HFF-Myc (cell line): ENCODE results near the gene DIP2A.

Experiments
- DNase-seq: peaks from one replicate; pipeline ENCODE4 v3.0.0-alpha.2; 2011; ENCODE audit warnings: low read depth; ENCODE audit errors: extremely low read depth
- H3K4me3 ChIP-seq: replicated peaks from 2 replicates; pipeline ENCODE4 v1.5.1; 2011; ENCODE audit warnings: low read depth, mild to moderate bottlenecking, control low read depth, low read length
- TF ChIP-seq, protein P1 (sequence below): IDR thresholded peaks from 2 replicates; pipeline ENCODE4 v1.5.1; 2012; ENCODE audit warnings: mild to moderate bottlenecking, low read depth, low read length, control low read depth; ENCODE audit errors: missing control alignments

The DIP2A gene

DNA sequence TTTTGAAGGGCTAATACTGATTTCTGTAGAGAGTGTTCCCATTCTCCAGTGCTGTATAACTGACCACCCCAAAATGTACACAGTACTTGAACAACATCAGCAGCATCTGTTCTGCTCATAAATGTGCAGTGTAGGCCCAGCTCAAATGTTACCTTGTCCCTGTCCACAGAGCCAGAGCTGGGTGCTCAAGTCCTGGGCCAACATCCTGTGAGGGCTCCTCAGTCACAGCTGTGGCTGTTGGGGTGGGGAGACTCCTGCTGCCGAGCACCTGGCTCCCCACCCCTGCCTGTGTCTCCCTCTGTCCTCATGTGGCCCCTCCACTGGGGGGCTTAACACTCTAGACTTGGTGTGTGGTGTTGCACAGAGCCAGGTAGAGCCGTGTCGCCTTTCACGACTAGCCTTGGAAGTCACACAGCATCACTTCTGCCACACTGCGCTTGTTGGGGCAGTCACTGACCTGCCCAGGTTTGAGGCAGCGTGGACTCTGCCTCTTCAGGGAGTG is 30.5 kb downstream of the DIP2A start:
- no peak overlapping the region for H3K4me3 ChIP-seq
- DNase-seq = no peak
- TF ChIP-seq, protein P1, sequence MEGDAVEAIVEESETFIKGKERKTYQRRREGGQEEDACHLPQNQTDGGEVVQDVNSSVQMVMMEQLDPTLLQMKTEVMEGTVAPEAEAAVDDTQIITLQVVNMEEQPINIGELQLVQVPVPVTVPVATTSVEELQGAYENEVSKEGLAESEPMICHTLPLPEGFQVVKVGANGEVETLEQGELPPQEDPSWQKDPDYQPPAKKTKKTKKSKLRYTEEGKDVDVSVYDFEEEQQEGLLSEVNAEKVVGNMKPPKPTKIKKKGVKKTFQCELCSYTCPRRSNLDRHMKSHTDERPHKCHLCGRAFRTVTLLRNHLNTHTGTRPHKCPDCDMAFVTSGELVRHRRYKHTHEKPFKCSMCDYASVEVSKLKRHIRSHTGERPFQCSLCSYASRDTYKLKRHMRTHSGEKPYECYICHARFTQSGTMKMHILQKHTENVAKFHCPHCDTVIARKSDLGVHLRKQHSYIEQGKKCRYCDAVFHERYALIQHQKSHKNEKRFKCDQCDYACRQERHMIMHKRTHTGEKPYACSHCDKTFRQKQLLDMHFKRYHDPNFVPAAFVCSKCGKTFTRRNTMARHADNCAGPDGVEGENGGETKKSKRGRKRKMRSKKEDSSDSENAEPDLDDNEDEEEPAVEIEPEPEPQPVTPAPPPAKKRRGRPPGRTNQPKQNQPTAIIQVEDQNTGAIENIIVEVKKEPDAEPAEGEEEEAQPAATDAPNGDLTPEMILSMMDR = no peak

GRCh38 chr21:46489800-46490199 is 31.1 kb downstream of the DIP2A start:
- no peak overlapping the region for H3K4me3 ChIP-seq
- DNase-seq = no peak
- TF ChIP-seq, protein P1 = no peak

GRCh38 chr21:46491553-46491952 is 32.9 kb downstream of the DIP2A start:
- no peak overlapping the region for H3K4me3 ChIP-seq
- TF ChIP-seq, protein P1 = no peak
- DNase-seq = no peak

GRCh38 chr21:46492851-46493250 is 34.2 kb downstream of the DIP2A start:
- no peak overlapping the region for H3K4me3 ChIP-seq
- DNase-seq = no peak
- TF ChIP-seq, protein P1 = no peak

DNA sequence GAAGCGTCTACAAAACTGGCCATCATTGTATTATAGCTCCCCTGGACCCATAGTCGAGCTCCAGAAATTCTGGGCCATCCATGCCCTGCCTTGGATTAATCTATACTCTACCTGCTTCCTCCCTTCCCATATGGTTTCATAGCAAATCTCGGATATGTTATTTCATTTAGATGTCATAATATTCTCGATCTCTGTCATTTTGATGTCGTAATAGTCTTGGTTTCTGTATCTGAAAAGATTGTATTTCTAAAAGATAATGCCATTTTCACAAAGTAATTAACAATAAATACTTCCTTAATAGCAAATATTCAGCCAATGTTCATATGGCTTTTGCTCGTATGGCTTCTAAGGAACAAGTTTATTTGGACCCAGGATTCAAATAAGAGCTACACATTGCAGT is 35.1 kb downstream of the DIP2A start:
- DNase-seq = no peak
- TF ChIP-seq, protein P1 = no peak
- H3K4me3 ChIP-seq = no peak overlapping the region

DNA sequence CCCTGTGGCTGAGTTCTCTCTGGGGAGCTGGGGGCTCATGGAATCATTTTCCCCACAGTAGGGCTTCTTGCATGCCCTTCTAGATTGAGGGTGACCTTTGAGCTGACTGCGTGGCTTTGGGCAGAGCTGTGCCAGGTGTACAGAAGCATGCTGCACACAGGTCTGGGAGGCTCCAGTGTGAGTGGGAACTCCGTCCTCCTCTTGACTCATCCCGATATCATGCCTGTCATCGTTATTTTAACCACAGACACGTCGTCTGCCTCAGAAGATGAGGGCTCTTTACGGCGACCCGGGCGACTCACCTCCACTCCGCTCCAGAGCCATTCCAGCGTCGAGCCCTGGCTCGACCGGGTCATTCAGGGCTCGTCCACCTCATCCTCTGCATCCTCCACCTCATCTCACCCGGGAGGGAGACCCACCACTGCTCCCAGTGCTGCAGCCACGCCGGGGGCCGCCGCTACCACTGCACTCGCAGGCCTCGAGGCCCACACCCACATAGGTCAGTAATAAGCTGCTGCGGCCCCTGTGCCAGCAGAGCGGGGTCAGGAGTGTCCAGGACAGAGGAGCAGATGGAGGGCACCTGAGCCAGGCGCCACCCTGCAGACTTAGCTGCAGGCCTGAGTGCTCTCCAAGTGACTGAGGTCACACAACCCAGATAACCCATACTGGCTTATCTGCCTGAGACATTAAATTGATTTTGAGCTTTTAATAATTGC is 39.8 kb downstream of the DIP2A start:
- TF ChIP-seq, protein P1 = no peak
- H3K4me3 ChIP-seq = no peak overlapping the region
- DNase-seq = no peak
